GM10847 (cell line): ENCODE results near the gene NECTIN4.

ENCODE experiments used
- POLR2A ChIP-seq: IDR thresholded peaks from 2 replicates; pipeline ENCODE4 v1.6.1; 2011; ENCODE audit not compliant: insufficient read length; ENCODE audit errors: extremely low read depth

NECTIN4 gene

DNA sequence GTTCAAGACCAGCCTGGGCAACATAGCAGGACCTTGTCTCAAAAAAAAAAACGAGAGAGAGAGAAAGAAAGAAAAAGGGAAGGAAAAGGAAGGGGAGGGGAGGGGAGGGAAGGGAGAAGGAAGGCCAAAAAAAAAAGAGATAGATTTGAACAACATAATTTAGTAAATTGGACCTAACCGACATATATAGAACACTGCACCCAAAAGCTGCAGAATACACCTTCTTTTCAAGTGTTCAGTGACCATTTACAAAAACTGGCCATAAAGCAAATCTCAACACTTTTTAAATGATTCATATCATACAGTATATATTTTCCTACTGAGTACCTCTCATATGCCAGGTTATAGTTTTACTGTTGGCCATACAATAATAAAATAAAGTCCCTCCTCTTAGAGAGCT lies 57.5 kb downstream of the NECTIN4 start:
- no peak for TF ChIP-seq POLR2A

DNA sequence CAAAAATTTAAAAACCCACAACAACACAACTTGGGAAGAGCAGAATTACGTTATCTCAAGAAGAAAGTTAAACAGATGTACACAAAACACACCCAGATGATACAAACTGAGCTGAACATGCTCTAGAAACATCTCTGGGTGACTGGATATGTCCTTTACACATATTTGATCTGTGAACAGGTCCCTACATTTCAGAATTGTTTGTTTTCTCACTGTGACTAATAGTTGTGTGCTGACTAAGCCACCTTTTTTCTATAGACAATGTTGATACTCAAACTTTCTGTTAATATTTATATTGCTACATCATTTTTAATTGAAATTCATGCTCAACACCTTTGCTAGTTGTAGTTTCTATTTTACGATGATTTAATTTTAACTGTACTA lies 67.4 kb downstream of the NECTIN4 start:
- no peak for TF ChIP-seq POLR2A

DNA sequence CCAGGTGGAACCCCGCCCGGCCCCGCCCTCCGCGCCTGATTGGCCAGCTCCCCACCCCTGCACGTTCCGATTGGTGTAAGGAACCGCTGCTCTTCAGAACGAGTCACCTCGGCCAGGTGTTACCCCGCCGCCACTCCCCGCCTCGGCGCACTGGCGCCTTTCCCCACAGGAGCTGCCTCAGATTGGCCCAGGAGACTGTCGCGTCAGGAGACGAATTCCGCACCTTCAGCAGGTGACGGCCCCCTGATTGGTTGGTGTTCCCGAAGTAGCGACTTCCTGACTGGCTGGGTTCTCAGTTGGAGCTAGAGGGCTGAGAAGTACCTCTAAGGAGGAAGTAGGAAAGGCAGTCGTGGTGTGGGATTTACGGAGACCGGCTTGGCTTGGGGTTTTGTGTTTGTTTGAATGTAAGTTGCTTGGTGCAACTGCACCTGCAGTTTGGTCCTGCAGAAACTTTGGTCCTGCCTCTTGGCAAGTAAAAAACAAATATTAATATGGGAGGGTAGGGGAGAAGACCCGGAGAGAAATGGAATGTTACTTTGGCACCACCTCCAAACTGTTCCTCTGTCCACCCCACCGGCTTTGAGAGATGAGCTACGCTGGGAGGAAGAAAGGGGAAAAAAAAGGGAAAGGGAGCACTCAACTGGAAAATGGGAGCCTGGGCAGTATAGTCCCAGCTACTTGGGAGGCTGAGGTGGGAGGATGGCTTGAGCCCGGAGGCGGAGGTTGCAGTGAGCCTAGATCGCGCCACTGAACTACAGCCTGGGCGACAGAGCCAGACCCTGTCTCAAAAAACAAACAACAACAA lies 68.0 kb downstream of the NECTIN4 start:
- TF ChIP-seq POLR2A, result no peak
